GM03348 (cell line): ENCODE measurements around the gene ANXA11.

Experiments
- DNase-seq: peaks from one replicate; pipeline ENCODE4 v3.0.0; 2012; ENCODE audit warnings: low spot score

ANXA11 gene

DNA sequence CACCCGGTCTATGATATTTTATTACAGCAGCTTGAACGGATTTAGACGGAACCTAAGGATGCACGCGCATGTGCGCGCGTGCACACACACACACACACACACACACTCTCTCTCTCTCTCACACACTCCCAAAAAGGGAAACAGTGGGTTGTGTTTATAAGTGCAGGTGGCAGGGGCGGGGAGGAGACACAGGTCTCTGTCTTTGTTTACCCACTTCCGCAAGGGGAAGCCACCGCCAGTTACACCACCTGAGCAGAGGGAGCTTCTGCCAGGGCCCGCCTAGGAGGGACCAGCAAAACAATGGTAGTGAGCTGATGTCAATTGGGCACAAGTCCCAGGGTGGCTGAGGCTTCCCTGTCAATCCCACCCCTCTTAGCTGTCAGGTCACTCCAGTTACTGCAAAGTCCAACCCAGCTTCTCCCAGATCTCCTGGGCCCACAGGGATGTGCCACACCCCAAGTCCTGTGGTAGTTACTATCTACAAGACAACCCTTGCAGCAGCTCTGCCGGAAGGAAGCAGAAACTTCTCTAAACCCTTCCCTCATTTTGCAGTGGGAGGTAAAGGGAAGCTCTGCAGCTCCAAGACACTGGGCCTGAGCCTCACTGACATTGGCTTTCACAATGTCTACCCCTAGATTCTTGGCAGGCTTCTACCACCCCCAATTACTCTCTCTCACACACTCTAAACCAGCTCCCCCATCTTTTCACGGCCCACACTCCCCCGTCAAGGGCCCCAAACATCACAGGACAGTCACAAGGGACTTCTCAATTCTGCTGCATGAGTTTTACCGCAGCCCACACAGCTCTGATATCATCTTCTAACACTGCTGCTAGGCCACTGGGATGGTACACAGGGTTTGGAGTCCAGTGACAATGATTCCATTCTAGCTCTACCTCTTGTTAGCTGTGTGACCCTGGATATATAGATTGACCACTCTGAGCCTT, 17.6 kb downstream of the ANXA11 start:
- no peak for DNase-seq

DNA sequence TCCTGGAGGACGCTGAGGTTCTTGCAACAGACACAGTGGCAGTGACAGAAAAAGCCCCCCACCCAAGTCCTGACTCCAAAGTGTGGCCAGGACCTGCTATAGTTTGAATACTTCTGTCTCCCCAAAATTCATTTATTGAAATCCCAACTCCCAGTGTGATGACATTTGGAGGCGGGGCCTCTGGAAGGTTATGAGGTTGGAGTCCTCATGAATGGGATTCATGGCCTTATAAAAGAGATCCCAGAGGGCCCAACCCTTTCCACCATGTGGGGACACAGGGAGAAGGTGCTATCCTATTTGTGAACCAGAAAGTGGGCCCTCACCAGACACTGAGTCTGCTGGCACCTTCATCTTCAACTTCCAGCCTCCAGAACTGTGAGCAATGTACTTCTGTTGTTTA, 18.3 kb downstream of the ANXA11 start:
- DNase-seq, result no peak

DNA sequence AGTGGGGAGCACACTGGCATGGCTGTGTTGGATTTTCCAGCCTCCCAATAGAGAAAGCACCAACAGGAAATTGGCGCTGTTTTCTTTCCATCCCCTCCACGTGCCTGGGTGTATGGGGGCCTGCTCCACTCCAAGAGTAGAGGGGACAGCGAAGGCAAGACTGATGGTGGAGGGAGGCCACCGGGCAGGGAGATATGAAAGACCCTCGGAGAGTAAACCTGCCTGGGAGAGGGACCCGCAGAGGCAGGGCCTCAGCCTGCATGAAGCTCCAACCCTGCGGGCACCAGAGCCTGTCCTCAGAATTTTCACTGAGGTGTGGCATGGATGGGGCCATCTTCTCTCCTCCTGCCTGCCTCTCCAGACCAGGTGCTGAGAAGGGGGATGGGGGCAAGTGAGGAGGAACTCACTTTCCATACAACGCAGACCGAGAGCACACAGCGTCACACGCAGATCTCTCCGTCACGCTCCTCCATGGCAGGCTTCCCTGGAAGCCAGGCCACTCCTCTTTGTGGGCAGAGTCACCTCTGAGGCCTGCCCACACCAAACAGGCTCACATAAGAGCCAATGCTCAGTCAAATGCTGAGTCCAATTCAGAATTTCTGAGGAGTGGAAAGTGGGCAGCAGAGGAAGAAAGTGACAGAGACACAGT, 18.8 kb downstream of the ANXA11 start:
- no peak for DNase-seq

DNA sequence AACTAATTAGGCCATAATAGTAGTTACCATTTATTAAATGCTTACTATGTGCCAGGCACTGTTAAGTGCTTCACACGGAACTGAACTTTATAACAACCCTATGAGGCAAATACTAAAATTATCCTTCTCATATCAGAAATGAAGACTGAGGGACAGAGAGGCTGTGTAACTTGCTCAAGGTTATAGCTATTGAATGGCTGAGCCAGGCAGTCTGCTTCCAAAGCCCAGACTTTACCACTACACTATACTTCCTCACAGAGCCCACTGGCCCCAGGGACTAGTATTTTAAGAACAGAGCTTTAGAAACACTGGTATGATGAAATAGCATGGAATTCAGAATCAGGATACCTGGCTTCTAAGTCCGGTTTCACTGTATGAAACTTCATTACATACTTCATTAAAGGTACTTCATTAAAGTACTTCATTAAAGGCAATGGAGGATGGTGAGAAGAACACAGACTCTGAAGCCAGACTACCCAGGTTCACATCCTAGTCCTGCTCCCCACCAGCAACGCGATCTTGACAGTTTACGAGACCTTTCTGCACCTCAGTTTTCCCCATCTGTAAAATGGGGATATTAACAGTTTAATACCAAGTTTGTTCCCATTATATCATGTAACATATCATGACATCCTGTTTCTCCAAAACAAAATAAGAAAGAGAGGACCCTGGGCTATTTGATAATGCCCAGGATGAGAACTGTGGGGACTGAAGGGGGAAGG, 19.6 kb downstream of the ANXA11 start:
- DNase-seq, result no peak

- DNase-seq, result no peak
Observed at GRCh38 chr10:80184291-80184690, 21.0 kb downstream of the ANXA11 start.

GRCh38 chr10:80183436-80183835, 21.9 kb downstream of the ANXA11 start:
- no peak for DNase-seq

- no peak for DNase-seq
Observed at GRCh38 chr10:80182986-80183385, 22.4 kb downstream of the ANXA11 start.

GRCh38 chr10:80177781-80178636, 27.3 kb downstream of the ANXA11 start:
- DNase-seq, result peak; percentile 44

GRCh38 chr10:80176526-80176925, 28.8 kb downstream of the ANXA11 start:
- no peak for DNase-seq

DNA sequence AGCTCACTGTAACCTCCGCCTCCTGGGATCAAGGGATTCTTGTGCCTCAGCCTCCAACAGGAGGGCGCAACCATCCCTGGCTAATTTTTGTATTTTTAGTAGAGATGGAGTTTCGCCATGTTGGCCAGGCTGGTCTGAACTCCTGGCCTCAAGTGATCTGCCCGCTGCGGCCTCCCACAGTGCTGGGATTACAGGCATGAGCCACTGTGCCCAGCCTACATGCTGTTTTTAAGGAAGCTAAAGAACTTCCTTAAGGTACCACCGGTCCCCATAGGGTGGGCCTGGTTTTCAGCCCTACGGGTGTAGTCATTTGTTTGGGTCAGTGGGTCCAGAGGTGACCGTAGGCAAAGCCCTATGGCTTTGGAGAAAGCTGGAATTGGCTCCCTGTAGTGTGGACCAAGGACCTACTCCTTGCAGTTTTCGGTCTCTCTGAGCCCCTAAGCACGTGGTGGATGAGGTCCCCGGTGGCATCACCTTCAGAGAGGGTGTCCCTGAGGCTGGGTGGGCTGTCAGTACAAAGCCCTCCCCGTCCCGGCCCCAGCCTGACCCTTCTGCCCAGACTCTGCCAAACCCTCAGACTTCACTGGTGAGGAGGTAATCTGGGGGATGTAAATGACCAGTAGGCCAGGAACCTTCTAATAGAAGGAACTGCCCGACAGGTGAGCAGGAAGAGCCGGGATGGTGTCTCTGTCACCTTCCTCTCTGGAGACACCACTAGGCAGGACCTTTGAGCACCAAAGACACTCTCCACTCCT, 30.5 kb downstream of the ANXA11 start:
- no peak for DNase-seq

- DNase-seq, result no peak
Observed at GRCh38 chr10:80173466-80173865, 31.9 kb downstream of the ANXA11 start.

- DNase-seq, result no peak
Observed at GRCh38 chr10:80172896-80173295, 32.4 kb downstream of the ANXA11 start.

DNA sequence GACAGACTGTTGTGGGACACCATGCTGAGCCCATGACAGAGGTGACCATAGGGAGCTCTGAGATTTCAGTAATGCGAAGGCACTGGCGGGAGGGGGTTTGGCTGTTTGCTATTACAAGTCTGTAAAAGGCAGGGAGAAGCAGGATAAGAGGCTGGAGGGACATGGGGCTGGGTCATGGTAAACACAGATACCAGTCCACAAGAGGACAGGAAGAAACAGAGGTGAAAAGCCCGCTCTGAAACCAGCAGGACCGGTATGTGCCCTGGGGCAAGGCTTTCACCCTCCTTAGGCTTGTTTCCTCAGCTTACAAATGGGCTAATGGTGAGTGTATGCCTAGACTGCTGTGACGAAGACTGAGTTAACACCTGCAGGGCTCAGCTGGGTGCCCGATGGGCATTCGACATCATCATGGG, 34.1 kb downstream of the ANXA11 start:
- DNase-seq, result no peak

GRCh38 chr10:80170641-80171040, 34.7 kb downstream of the ANXA11 start:
- no peak for DNase-seq

GRCh38 chr10:80170026-80170425, 35.3 kb downstream of the ANXA11 start:
- DNase-seq, result no peak

- DNase-seq, result no peak
Observed at GRCh38 chr10:80168679-80169380, 36.5 kb downstream of the ANXA11 start.

DNA sequence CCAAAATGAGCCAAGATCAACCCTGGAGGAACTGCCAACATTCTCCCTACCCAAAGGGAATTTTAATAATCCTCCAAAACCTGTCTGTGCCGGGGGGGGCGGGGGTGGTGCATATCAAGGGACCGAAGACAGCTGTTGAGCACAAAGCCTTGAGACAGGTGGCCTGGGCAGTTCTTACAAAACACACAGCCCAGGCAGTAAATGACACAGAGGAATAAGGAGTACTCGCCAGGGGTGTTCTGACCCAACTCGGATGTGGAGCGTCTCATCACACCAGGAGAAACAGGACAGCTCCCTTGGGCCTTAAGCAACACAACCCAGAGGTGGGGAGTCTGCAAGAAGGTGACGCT, 37.2 kb downstream of the ANXA11 start:
- DNase-seq, result no peak

DNA sequence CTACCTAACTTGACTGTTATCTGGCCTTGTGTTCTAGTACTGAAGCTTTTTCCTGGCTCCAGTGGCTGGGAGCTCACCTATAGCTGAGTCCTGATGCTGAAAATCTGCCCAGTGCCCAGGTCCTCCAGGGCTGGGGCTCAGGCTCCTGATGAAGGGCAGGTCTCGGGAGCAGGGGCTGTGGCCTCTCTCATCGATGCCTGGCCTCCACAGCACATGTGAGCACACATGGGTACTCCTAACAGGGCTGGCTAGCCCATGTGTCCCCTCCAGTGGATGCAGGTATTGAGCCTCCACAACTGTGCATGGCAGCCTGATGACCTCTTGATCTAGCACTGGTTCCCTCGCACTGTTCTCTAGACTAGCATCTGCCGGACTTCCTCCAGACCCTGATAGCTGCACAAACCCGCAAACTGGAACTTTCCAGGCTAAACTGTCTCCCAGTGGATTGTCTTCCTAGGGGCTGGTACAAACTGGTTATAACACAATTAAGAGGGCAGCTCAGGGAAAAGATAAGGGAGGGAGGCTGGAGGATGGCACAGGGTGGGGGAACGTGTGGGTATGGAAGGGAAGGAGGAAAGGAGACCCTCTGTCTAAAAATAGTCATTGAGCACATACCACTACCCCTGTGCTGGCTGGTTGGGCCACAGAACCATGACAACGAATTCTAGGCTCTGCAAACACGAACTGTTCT, 37.7 kb downstream of the ANXA11 start:
- DNase-seq, result no peak

DNA sequence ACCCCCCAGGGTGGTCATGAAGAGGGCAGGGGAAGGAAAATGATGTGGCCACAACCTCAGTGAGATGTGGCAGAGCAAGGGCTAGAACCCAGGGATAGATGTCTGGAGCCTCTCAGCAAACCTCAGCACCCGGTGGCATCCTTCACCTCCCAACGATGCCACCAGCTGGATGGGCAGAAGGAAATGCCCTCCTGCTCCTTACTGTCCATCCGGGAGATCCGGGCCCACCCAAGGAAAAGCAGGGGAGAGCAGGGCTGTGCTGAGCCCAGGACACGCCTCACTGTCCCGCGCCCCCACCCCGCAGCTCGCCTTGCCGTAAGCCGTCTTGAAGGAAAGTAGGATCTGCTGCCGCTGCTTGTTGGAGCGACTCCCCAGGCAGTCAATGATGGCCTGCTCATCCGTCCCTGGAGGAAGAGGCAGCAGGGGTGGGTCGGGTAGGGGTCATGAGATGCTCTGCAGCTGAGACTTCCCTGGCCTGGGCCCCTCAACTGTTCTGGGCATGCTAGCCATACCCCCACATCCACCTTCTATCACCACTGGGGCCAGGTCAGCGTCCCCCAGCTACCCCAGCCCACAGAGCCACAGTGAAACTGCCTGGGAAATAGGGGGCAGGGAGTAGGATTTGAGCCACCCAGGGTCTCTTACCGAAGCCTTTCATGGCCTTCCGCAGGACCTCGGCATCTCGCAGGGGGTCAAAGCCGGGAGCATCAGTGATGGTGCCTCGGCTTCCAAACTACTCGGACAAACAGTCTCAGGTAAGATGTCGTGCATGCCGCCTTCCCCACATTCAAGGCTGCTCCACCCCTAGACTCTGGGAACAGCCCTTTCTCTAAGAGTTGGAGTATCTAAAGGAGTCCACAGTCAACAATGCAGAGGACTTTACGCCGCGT, 38.5 kb downstream of the ANXA11 start:
- no peak for DNase-seq
